NCI-H1417 (cell line): ENCODE results near the gene TNNI3.

ENCODE experiments used
- DNase-seq, 3 experiments: peaks; one replicate each; lab custom pipeline; 2025; lab: John Stamatoyannopoulos, UW

Gene TNNI3

DNA sequence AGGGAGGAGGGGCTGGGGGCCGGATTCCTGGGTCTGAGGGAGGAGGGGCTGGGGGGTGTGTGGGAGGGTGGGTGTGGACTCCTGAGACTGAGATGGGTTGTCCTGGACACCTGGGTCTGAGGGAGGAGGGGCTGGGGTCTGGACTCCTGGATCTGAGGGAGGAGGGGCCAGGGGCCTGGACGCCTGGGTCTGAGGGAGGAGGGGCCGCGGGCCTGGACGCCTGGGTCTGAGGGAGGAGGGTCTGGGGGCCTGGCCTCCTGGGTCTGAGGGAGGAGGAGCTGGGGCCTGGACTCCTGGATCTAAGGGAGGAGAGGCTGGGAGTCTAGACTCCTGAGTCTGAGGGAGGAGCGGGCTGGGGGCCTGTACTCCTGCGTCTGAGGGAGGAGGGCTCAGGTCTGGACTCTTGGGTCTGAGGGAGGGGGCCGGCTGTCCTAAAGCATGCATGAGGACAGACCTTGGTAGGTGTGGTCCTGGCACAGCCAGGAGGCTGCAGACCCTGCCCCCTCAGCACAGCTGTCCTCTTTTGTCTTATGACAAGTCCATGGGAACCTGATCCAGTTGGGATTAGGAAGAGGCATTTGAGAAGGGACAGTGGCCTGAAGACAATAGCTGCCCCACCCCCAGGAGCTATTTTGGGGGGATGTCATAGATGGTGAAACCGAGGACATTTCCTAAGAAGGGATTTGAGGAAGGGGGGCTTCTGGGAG lies 9.8 kb downstream of the TNNI3 start:
- DNase-seq, result peak in 2 of 3 experiments; percentile 11 to 27

DNA sequence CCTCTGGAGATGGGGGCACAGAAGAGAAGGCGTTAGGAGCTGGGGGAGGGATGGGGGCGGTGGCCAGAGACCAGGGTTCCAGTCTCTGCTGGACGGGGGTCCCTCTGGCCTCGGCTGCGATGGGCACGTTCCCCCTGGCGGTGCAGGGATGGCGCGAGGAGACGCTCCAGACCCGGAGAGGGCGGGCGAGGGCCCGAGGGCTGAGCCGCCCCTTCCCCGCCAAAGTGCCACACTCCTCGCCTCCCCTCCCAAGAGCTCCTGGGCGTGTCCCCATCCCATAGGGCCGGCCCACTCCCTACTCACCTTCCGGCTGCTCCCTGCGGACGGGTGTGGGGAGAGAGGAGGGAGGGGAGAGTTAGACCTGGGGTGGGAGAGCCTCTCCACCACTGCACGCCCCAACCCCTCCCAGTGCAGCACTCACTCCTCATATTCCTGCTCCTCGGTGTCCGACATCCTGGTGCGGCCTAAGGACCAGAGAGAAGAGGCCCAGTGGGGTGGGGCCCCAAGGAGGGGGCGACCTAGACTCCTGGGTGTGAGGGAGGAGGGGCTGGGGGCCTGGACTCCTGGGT lies 10.7 kb downstream of the TNNI3 start:
- DNase-seq, result peak; percentile 25 to 84 (median 77)

DNA sequence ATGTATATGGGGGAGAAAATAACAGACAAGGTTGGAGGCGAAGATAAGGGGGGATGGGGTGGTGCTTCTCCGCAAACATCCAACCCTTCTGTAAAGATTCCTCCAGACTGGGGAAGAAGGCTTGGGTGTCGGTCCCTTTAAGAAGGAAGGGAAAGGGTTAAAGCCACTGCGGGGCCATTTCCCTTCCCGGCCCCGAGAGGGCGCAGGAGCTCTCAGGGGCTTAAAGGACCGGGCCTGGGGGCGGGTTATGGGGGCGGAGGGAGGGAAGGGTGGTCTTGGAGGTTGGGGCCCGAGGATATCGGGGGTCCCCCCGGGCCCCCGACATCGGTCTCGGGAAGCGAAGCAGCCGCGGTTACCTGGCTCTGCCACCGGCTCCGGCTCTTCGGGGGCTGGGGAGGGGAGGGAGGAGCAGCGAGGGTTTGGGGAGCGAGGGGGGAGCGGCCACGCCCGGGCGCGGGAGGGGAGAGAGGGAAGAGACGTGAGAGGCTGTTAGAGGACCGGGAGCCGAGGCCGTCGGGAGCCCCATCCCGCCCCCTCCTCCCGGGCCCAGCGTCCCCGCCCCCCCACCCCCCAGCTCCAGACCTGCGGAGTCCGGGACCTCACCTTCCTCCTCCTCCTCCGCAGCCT lies 11.3 kb downstream of the TNNI3 start:
- peak; percentile 16 to 75 (median 70) for DNase-seq

DNA sequence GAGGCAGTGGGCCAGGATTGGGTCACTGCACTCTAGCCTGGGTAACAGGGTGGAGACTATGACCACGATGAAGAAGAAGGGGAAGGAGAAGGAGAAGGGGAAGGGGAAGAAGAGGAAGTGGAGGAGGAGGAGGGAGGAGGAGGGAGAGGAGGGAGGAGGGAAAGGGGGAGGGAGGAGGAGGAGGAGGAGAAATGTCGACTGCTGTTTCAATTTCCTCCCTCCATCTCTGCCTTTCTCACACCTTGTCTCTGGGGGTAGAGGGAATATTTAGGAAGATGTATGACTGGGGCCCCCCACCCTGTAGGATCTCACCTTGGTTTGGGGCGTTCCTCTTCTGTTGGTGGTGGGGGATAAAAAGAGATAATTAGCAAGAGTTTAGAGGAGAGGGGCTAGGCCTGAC lies 12.3 kb downstream of the TNNI3 start:
- DNase-seq, result peak in 1 of 3 experiments; percentile 3

DNA sequence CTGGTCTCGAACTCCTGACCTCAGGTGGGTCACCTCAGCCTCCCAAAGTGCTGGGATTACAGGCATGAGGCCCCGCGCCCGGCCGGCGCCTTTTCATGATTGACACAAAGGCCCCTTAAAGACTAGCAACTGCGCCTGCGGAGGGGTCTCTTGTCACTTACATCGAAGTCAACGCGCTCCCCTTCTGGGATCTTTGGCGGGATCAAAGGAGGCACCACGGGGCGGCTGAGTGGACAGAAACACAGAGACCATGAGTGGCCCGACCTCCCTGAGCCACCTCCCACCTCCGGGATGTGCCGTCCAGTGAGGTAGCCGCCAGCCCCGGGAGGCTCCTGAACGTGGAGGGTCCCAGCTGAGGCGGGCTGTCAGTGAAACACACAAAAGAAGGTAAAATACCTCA lies 15.8 kb downstream of the TNNI3 start:
- peak in 1 of 3 experiments; percentile 28 for DNase-seq

DNA sequence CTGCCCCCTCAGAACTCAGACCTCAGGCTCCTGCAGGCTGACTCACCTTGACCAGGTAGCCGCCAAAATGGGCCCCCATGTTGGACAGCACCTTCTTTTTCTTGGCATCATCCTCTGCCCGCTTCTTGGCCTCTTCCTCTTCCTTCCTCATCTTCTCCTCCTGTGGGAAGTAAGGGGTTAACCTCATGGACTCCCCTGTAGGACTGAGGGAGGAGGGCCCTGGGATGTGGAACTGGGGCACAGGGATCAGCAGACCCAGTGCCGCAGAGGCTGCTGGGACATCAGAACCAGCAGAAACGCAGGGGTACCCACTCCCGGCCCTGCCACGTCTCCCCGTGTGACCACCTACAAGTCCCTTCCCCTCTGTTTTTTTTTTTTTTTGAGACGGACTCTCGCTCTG lies 19.6 kb downstream of the TNNI3 start:
- DNase-seq, result no peak

DNA sequence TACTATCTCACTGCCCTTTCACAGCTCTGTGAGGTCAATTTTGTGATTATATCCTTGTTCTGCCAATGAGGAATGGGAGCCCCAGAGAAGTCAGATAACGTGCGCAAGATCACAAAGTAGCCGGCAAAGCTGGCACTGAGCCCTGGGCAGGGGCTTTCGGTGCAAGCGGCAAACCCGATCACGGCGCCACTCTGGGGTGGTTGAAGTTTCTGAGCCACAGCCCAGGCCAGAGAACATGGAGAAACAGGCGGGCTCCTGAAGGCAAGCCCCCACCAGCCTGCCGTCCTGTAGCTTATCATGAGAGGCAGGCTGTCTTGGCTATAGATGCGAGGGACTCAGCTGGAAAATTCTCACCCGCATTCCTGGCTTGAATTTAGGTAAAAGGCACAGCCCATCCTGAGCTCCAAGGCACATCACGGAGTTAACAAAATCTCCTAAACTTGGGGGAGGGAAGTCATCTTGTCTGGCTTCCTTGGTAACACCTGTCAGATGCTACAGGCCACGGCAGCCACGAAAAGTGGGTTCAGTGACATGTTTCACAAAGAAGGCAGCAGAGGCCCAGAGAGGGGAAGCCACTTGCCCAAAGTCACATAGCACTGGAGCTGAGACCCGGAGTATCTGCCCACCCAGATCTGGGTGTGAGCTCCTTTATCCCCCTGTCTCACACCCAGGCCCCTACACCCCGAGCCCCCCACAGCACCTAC lies 21.0 kb downstream of the TNNI3 start:
- DNase-seq, result no peak

DNA sequence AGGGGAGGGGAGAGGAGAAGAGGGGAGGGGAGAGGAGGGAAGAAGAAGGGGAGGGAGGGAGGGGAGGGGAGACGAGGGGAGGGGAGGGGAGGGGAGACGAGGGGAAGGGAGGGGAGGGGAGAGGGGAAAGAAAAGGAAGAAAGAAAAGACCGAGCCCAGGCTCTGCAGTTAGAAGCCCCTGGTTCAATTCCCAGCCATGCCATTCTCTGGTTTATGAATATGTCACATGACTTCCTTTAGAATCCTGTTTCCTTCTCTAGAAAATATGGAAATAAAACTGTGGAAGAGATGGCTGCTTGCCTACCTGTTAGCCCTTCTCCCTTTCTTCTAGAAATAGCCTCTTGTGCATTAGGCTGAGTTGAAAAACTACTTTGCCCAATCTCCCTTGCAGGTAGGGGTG lies 22.8 kb downstream of the TNNI3 start:
- no peak for DNase-seq

DNA sequence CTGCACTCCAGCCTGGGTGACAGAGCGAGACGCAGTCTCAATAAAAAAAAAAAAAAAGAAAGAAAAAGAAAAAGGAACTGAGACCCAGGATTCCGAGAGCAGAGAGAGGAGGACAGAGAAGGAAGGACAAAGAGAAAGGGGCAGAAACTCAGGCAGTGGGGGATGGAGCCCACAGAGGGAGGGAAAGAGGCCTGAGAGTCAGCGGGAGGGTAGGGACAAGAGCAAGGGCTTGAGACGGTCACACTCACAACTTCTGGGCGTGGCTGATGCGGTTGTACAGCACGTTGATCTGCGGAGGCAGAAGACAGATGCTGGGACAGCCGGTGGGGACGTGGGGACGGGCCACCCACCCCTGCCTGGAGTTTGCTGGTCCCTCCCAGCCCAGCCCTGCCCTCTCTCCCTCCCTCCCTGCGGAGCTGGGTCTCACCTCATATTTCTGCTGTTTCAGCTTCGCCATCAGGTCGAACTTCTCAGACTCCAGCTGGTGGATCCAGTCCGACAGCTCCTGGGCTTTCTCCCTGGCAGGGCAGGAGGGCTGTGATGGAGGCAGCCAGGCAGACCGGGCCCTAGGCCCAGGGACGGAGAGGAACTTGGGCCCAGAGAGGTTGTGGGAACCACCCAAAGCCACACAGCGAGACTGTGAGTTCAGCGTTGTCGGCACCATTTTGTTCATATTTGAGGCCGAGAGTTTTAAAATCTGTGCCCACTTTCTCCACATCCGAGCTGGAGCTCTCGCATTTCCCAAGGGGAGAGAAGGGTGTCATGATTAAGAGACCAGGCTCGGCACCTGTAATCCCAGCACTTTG lies 23.7 kb downstream of the TNNI3 start:
- DNase-seq, result no peak

DNA sequence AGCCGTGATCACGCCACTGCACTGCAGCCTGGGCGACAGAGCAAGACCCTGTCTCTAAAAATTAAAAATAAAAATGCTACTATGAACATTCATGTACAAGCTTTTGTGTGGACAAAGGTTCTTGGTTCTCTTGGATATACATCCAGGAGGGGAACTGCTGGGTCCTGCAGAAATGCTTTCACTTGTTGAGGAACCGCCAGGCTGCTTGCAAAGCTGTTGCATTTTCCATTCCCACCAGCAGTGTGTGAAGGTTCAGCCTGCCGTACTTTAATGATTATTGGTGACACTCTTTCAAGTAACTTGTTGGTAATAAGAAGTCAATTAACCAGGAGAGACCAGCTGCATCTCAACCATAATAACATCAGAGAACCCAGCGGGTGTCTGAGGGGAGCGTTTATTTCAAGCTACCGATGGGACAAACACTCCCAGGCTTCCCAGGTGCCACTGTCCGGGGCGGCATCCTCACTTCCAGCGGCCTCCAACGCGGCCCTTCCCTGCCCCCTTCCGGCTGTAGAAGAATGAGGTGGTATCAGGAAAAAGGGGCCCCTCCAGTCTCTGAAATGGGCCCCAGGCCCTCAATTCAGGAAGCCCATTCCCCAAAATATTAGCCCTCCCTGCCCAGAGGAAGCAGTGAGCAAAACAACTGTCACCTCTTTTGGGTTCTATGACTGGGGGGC lies 24.9 kb downstream of the TNNI3 start:
- DNase-seq, result no peak

DNA sequence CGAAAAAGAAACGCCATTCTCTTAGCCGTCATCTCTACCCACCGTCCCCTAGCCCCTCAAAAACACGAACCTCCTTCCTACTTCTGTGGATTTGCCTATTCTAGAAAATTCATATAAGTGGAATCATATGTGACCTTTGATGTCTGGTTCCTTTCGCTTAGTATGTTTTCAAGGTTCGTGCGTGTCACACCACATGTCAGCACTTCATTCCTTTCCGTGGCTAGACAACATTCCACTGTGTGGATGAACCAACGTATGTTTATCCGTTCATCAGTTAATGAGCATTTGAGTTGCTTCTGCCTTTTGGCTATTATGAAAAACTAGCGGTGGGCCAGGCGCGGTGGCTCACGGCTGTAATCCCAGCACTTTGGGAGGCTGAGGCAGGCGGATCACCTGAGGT lies 26.1 kb downstream of the TNNI3 start:
- no peak for DNase-seq

DNA sequence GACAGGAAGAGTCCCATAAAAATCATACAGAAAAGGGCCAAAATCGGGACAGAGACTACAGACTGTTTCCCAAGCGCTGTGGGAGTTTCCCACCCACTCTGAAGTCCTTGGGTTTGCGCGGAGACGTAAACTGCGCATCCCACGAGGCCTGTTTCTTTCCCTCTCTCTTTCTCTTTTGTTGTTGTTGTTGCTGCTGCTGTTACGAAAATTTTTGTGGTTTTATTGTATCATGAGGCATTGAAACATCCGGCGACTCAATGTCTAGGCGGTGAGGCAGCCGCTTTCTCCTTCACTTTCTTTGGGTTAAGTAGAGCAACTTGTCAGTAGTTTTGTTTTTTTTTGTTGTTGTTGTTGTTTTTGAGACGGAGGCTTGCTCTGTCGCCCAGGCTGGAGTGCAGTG lies 38.5 kb downstream of the TNNI3 start:
- DNase-seq, result no peak

DNA sequence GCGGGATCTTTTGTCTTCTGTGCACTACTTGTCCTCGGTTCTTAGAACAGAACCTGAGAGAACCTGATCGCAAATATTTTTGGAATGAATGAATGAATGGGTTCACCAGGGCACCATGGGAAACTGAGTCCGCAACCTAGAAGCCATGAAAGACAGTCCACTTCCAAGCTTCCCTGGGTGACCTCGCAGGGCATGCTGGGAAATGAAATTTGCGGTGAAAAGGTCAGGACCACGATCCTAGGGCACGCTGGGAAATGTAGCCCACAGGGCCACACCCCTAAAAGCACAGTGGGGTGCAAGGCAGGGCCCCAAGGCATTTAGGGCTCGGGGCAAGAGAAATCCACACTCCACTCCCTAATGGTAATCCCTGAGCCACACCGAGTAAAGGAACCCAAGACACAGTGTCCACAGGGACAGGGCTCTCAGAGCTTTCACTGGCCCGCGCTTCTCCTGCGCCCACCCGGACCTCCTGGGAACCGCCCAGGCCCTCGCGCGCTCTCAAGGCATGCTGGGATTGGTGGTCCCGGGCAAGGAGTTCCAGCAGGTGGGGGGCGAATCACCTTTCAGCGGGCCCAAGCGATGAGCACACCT lies 39.0 kb downstream of the TNNI3 start:
- DNase-seq, result peak in 1 of 3 experiments; percentile 43

DNA sequence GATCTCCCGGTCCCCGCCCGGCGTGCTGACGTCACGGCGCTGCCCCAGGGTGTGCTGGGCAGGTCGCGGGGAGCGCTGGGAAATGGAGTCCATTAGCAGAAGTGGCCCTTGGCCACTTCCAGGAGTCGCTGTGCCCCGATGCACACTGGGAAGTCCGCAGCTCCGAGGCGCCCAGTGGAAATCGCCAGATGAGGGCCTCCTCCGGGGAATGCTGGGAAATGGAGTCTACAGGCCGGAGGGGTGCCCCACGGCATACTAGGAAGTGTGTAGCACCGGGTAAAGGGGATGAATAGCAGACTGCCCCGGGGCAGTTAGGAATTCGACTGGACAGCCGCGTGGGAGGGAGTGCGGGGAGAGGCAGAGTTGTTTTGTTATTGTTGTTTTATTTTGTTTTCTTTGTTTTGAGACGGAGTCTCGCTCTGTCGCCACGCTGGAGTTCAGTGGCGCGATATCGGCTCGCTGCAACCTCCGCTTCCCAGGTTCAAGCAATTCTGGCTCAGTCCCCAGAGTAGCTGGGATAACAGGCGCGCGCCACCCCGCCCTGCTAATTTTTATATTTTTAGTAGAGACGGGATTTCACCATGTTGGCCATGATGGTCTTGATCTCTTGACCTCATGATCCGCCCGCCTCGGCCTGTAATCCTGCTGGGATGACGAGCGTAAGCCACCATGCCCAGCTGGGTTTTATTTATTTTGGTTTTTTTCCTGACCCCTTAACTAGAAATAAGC lies 39.7 kb downstream of the TNNI3 start:
- peak; percentile 96 to 99 (median 98) for DNase-seq

DNA sequence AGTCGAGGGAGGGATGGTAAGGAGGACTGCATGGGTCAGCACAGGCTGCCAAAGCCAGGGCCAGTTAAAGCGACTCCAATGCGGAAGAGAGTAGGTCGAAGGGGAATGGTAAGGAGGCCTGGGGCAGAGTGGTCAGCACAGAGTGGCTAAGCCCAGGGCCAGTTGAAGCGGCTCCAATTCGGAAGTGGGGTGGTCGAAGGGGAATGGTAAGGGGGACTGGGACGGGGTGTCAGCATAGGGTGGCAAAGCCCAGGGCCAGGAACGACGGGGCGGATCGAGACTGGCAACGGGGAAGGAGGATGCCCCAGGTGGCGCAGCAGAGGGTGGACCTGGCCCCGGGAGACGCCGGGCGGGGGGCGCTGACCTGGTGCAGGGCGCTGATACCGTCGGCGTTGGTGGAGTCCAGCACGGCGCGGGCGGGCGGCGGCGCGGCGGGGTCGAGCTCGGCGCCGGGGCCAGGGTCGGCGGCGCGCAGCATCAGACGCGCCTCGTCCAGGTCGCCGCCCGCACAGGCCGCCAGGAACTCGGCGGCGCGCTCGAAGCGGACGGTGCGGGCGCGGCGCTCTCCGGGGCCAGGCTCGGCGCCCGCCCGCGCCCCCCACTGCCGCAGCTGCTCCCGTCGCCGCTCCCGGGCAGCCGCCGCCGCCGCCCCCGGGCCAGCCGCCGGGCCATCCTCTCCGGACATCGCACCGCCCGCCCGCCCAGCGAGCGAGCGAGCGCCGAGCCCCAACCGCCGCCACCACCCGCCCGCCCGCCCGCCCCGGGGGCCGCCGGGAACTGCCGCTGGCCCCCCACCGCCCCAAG lies 40.5 kb downstream of the TNNI3 start, which contains the start of gene PPP1R12C:
PPP1R12C (minus strand) TSS at position 779 of the 804 bp plus-strand sequence; CDS start at position 685, 94 bp downstream.
- peak in 2 of 3 experiments; percentile 29 to 54 for DNase-seq

DNA sequence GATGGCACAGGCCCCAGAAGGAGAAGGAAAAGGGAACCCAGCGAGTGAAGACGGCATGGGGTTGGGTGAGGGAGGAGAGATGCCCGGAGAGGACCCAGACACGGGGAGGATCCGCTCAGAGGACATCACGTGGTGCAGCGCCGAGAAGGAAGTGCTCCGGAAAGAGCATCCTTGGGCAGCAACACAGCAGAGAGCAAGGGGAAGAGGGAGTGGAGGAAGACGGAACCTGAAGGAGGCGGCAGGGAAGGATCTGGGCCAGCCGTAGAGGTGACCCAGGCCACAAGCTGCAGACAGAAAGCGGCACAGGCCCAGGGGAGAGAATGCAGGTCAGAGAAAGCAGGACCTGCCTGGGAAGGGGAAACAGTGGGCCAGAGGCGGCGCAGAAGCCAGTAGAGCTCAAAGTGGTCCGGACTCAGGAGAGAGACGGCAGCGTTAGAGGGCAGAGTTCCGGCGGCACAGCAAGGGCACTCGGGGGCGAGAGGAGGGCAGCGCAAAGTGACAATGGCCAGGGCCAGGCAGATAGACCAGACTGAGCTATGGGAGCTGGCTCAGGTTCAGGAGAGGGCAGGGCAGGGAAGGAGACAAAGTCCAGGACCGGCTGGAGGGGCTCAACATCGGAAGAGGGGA lies 41.2 kb downstream of the TNNI3 start:
- peak; percentile 10 to 37 (median 27) for DNase-seq

DNA sequence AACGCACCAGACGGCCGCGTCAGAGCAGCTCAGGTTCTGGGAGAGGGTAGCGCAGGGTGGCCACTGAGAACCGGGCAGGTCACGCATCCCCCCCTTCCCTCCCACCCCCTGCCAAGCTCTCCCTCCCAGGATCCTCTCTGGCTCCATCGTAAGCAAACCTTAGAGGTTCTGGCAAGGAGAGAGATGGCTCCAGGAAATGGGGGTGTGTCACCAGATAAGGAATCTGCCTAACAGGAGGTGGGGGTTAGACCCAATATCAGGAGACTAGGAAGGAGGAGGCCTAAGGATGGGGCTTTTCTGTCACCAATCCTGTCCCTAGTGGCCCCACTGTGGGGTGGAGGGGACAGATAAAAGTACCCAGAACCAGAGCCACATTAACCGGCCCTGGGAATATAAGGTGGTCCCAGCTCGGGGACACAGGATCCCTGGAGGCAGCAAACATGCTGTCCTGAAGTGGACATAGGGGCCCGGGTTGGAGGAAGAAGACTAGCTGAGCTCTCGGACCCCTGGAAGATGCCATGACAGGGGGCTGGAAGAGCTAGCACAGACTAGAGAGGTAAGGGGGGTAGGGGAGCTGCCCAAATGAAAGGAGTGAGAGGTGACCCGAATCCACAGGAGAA lies 42.0 kb downstream of the TNNI3 start:
- no peak for DNase-seq

DNA sequence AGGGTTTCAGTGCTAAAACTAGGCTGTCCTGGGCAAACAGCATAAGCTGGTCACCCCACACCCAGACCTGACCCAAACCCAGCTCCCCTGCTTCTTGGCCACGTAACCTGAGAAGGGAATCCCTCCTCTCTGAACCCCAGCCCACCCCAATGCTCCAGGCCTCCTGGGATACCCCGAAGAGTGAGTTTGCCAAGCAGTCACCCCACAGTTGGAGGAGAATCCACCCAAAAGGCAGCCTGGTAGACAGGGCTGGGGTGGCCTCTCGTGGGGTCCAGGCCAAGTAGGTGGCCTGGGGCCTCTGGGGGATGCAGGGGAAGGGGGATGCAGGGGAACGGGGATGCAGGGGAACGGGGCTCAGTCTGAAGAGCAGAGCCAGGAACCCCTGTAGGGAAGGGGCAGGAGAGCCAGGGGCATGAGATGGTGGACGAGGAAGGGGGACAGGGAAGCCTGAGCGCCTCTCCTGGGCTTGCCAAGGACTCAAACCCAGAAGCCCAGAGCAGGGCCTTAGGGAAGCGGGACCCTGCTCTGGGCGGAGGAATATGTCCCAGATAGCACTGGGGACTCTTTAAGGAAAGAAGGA lies 42.9 kb downstream of the TNNI3 start:
- DNase-seq, result no peak
